HepG2 (cell line): Measurements from ENCODE around the gene UCN2. TPM values are rescaled to one million over a fixed set of nuclear protein-coding genes. Genes with fewer than 3 reads are reported as not detected.

Experiments
- DMAP1 ChIP-seq: IDR thresholded peaks from 2 replicates; pipeline ENCODE4 v1.6.1; 2016
- GTF2F1 ChIP-seq: fragments of 150-350 bp; IDR thresholded peaks from 2 replicates; pipeline ENCODE4 v1.6.1; 2014; ENCODE audit warnings: low read length
- LBX2 ChIP-seq: sonication (generic); formaldehyde crosslinking; IDR thresholded peaks from 2 replicates; pipeline ENCODE4 v1.5.0; 2020; ENCODE audit warnings: missing genetic modification reagents, mild to moderate bottlenecking, borderline replicate concordance
- MTA3 ChIP-seq: sonication (generic); formaldehyde crosslinking; IDR thresholded peaks from 2 replicates; pipeline ENCODE4 v1.4.0; 2020; ENCODE audit warnings: missing genetic modification reagents
- REST ChIP-seq, 2 experiments: IDR thresholded peaks; 2 replicates each; pipeline ENCODE4 v1.6.1; 2011 to 2012; ENCODE audit warnings: low read length in 2 of 2, borderline replicate concordance in 1 of 2, low read depth in 1 of 2, mild to moderate bottlenecking in 1 of 2, moderate library complexity in 1 of 2
- SMAD1 ChIP-seq: sonication (generic); formaldehyde crosslinking; IDR thresholded peaks from 2 replicates; pipeline ENCODE4 v1.4.0; 2020; ENCODE audit warnings: missing genetic modification reagents, low read depth, mild to moderate bottlenecking, borderline replicate concordance
- SRF ChIP-seq: IDR thresholded peaks from 2 replicates; pipeline ENCODE4 v1.6.1; 2011; ENCODE audit warnings: mild to moderate bottlenecking, low read depth, low read length, moderate library complexity
- TMF1 ChIP-seq: sonication (generic); formaldehyde crosslinking; IDR thresholded peaks from 2 replicates; pipeline ENCODE4 v1.8.1; 2022; ENCODE audit warnings: low read depth, missing genetic modification reagents
- U2AF2 ChIP-seq: fragments of 200-400 bp; formaldehyde crosslinking; IDR thresholded peaks from 2 replicates; pipeline ENCODE4 v1.6.1; 2017; ENCODE audit warnings: low read depth, mild to moderate bottlenecking, low read length
- ZBTB14 ChIP-seq: sonication (generic); formaldehyde crosslinking; IDR thresholded peaks from 2 replicates; pipeline ENCODE4 v1.4.0; 2020; ENCODE audit warnings: missing genetic modification reagents
- ZBTB33 ChIP-seq: sonication (generic); formaldehyde crosslinking; IDR thresholded peaks from 2 replicates; pipeline ENCODE4 v1.4.0; 2020; ENCODE audit warnings: missing genetic modification reagents
- ZNF333 ChIP-seq: sonication (generic); formaldehyde crosslinking; IDR thresholded peaks from 2 replicates; pipeline ENCODE4 v1.4.0; 2020; ENCODE audit warnings: mild to moderate bottlenecking, missing genetic modification reagents, borderline replicate concordance
- ZNF512B ChIP-seq: sonication (generic); formaldehyde crosslinking; IDR thresholded peaks from 2 replicates; pipeline ENCODE4 v1.5.1; 2020; ENCODE audit warnings: missing genetic modification reagents, mild to moderate bottlenecking, borderline replicate concordance
- ZNF558 ChIP-seq: sonication (generic); formaldehyde crosslinking; IDR thresholded peaks from 2 replicates; pipeline ENCODE4 v1.9.0; 2022; ENCODE audit warnings: mild to moderate bottlenecking, missing genetic modification reagents, borderline replicate concordance
- ZNF660 ChIP-seq: sonication (generic); formaldehyde crosslinking; IDR thresholded peaks from 2 replicates; pipeline ENCODE4 v1.5.1; 2020; ENCODE audit warnings: mild to moderate bottlenecking, low read depth, missing genetic modification reagents, borderline replicate concordance
- ZNF839 ChIP-seq: sonication (generic); formaldehyde crosslinking; IDR thresholded peaks from 2 replicates; pipeline ENCODE4 v1.4.0; 2020; ENCODE audit warnings: missing genetic modification reagents, mild to moderate bottlenecking, borderline replicate concordance
- ZNF850 ChIP-seq: sonication (generic); formaldehyde crosslinking; conservative IDR thresholded peaks from 2 replicates; pipeline ENCODE4 v1.9.0; 2021; ENCODE audit warnings: mild to moderate bottlenecking, missing genetic modification reagents
- ZZZ3 ChIP-seq: sonication (generic); formaldehyde crosslinking; IDR thresholded peaks from 2 replicates; pipeline ENCODE4 v1.4.0; 2020; ENCODE audit warnings: missing genetic modification reagents, mild to moderate bottlenecking, borderline replicate concordance
- polyA plus RNA-seq, 8 experiments: library from polyadenylated mRNA; depleted of rRNA in 3 of 8; stranded (reverse) in 7 of 8; unstranded in 1 of 8; fragments of >200 nt; fragmentation: Illumina TruSeq in 4 of 8; extraction: Trizol in 4 of 8; gene quantifications; 2 replicates each; pipeline versions ENCODE4 v1.2.1 to v1.2.3, GENCODE V29; 2011 to 2016; ENCODE audit warnings: low read depth in 4 of 8, missing spikeins in 1 of 8, mixed read lengths in 1 of 8; ENCODE audit not compliant: insufficient read depth in 1 of 8
- total RNA-seq, 5 experiments: library from RNA; depleted of rRNA; stranded (reverse); fragments of >200 nt; fragmentation: Illumina TruSeq; extraction: Trizol; gene quantifications; 2 replicates each; pipeline ENCODE4 v1.2.3, GENCODE V29; 2016; ENCODE audit warnings: low read depth in 1 of 5

Gene UCN2
- total and polyA plus RNA-seq, 2 of the 13 experiments (the other 11 are each of a cell fraction or from before 2014, with no cell fraction given), result 0.07 to 1.5 TPM

- TF ChIP-seq DMAP1 (CRISPR knock-in tag) (peak; percentile 81), ZNF850 (CRISPR knock-in tag) (no peak), ZNF512B (CRISPR knock-in tag) (no peak), ZNF660 (CRISPR knock-in tag) (no peak), MTA3 (CRISPR knock-in tag) (no peak), ZNF558 (CRISPR knock-in tag) (peak; percentile 53; the same call in 1 of the 2 replicates), SRF (no peak), ZBTB33 (CRISPR knock-in tag) (peak; percentile 8; the same call in 1 of the 2 replicates), ZBTB14 (CRISPR knock-in tag) (no peak), LBX2 (no peak), SMAD1 (CRISPR knock-in tag) (no peak), ZNF839 (no peak), REST (IDR thresholded peaks at IDR 0.05; ENCODE audit: borderline replicate concordance in 1 of 2, low read depth in 1 of 2, low read length in 2 of 2) (peak in 1 of 2 experiments; percentile 59; a peak in 1 of 4 replicates), U2AF2 (0 out of 2 replicates have a peak, but pooled peaks have one; percentile 54), GTF2F1 (no peak), ZZZ3 (CRISPR knock-in tag) (no peak; the same call in 1 of the 2 replicates), ZNF333 (0 out of 2 replicates have a peak, but pooled peaks have one; percentile 4), TMF1 (no peak)
Observed at GRCh38 chr3:48556796-48557626, 6.6 kb downstream of the UCN2 start, which contains the start of gene PFKFB4 (continued).
